ENCODE data around the gene MYOD1.

Gene MYOD1

GRCh38 chr11:17744151-17744940 is 25.0 kb downstream of the MYOD1 start:
- peaks cover 16% of the 10 kb centered on the region for H3K27me3 Mint-ChIP-seq
- no peak overlapping the region for H3K27ac Mint-ChIP-seq
- no peaks in the 10 kb centered on the region for H3K36me3 Mint-ChIP-seq
- no peaks in the 10 kb centered on the region for H3K4me1 Mint-ChIP-seq
- DNase-seq, result peak; percentile 8
- CTCF ChIA-PET, result interaction anchor here (2.6 kb wide), 1 partner anchor 14 kb away, joined by 8 read pairs; no protein-coding TSS in a partner anchor
- no peaks in the 10 kb centered on the region for H3K9me3 Mint-ChIP-seq
- H3K4me3 Mint-ChIP-seq, result no peak overlapping the region

- Mint-ChIP-seq H3K27ac (no peak overlapping the region), H3K36me3 (no peaks in the 10 kb centered on the region), H3K4me3 (no peak overlapping the region), H3K4me1 (no peaks in the 10 kb centered on the region), H3K9me3 (no peaks in the 10 kb centered on the region), H3K27me3 (peaks cover 16% of the 10 kb centered on the region)
- no peak for DNase-seq
- CTCF ChIA-PET, result no interaction called here
Measured at GRCh38 chr11:17745023-17745772, 25.8 kb downstream of the MYOD1 start.

- H3K27me3 Mint-ChIP-seq, result peaks cover 16% of the 10 kb centered on the region
- no peak overlapping the region for H3K4me3 Mint-ChIP-seq
- H3K9me3 Mint-ChIP-seq, result no peaks in the 10 kb centered on the region
- H3K4me1 Mint-ChIP-seq, result no peaks in the 10 kb centered on the region
- no peaks in the 10 kb centered on the region for H3K36me3 Mint-ChIP-seq
- DNase-seq, result no peak
- CTCF ChIA-PET, result interaction anchor here (1.1 kb wide), 1 partner anchor 15 kb away, joined by 5 read pairs; no protein-coding TSS in a partner anchor
- H3K27ac Mint-ChIP-seq, result no peak overlapping the region
Measured at GRCh38 chr11:17746096-17746495, 26.7 kb downstream of the MYOD1 start.

- Mint-ChIP-seq H3K27ac (no peak overlapping the region), H3K36me3 (no peaks in the 10 kb centered on the region), H3K4me3 (no peak overlapping the region), H3K9me3 (no peaks in the 10 kb centered on the region), H3K4me1 (no peaks in the 10 kb centered on the region), H3K27me3 (peaks cover 10% of the 10 kb centered on the region)
- DNase-seq, result no peak
- CTCF ChIA-PET, result no interaction called here
Measured at GRCh38 chr11:17747131-17747955, 28.0 kb downstream of the MYOD1 start.

GRCh38 chr11:17748044-17748443 is 28.7 kb downstream of the MYOD1 start:
- H3K9me3 Mint-ChIP-seq, result no peaks in the 10 kb centered on the region
- CTCF ChIA-PET, result no interaction called here

GRCh38 chr11:17748761-17749721 is 29.7 kb downstream of the MYOD1 start:
- H3K27ac Mint-ChIP-seq, result no peak overlapping the region
- no peaks in the 10 kb centered on the region for H3K9me3 Mint-ChIP-seq
- H3K27me3 Mint-ChIP-seq, result peaks cover 4% of the 10 kb centered on the region
- no peaks in the 10 kb centered on the region for H3K36me3 Mint-ChIP-seq
- CTCF ChIA-PET, result interaction anchor here (0.7 kb wide), 1 partner anchor 869 kb away, joined by 3 read pairs; no protein-coding TSS in a partner anchor
- no peaks in the 10 kb centered on the region for H3K4me1 Mint-ChIP-seq
- no peak overlapping the region for H3K4me3 Mint-ChIP-seq
- DNase-seq, result no peak

More at GRCh38 chr11:17748044-17748443, 28.7 kb downstream of the MYOD1 start:
- Mint-ChIP-seq H3K4me1 (no peaks in the 10 kb centered on the region), H3K4me3 (no peak overlapping the region), H3K27ac (no peak overlapping the region), H3K36me3 (no peaks in the 10 kb centered on the region), H3K27me3 (peaks cover 4% of the 10 kb centered on the region)
- DNase-seq, result no peak

GRCh38 chr11:17750013-17750800 is 30.8 kb downstream of the MYOD1 start:
- CTCF ChIA-PET, result interaction anchor here (0.7 kb wide), 1 partner anchor 870 kb away, joined by 3 read pairs; no protein-coding TSS in a partner anchor
- no peaks in the 10 kb centered on the region for H3K4me1 Mint-ChIP-seq
- no peak overlapping the region for H3K27ac Mint-ChIP-seq
- no peak for DNase-seq
- H3K4me3 Mint-ChIP-seq, result no peak overlapping the region
- H3K27me3 Mint-ChIP-seq, result peaks cover 4% of the 10 kb centered on the region
- no peaks in the 10 kb centered on the region for H3K36me3 Mint-ChIP-seq
- H3K9me3 Mint-ChIP-seq, result no peaks in the 10 kb centered on the region

GRCh38 chr11:17750801-17751165 is 31.4 kb downstream of the MYOD1 start:
- DNase-seq, result no peak
- Mint-ChIP-seq H3K4me3 (no peak overlapping the region), H3K4me1 (no peaks in the 10 kb centered on the region), H3K36me3 (no peaks in the 10 kb centered on the region), H3K27ac (no peak overlapping the region), H3K9me3 (no peaks in the 10 kb centered on the region), H3K27me3 (peaks cover 8% of the 10 kb centered on the region)
- CTCF ChIA-PET, result interaction anchor here (1.3 kb wide), 1 partner anchor 228 kb away, joined by 4 read pairs; no protein-coding TSS in a partner anchor

GRCh38 chr11:17751558-17751957 is 32.2 kb downstream of the MYOD1 start:
- no peak for DNase-seq
- Mint-ChIP-seq H3K9me3 (no peaks in the 10 kb centered on the region), H3K36me3 (no peaks in the 10 kb centered on the region), H3K4me3 (no peak overlapping the region), H3K27me3 (peaks cover 8% of the 10 kb centered on the region), H3K4me1 (no peaks in the 10 kb centered on the region), H3K27ac (no peak overlapping the region)
- CTCF ChIA-PET, result interaction anchor here (1.3 kb wide), 1 partner anchor 227 kb away, joined by 4 read pairs; no protein-coding TSS in a partner anchor

GRCh38 chr11:17752144-17752543 is 32.8 kb downstream of the MYOD1 start:
- Mint-ChIP-seq H3K4me1 (no peaks in the 10 kb centered on the region), H3K36me3 (no peaks in the 10 kb centered on the region), H3K27ac (no peak overlapping the region), H3K27me3 (peaks cover 8% of the 10 kb centered on the region), H3K4me3 (no peak overlapping the region), H3K9me3 (no peaks in the 10 kb centered on the region)
- CTCF ChIA-PET, result interaction anchor here (0.8 to 1.3 kb wide), 3 partner anchors 21 to 229 kb away, joined by 4 read pairs; no protein-coding TSS in a partner anchor
- DNase-seq, result no peak

GRCh38 chr11:17753153-17753552 is 33.8 kb downstream of the MYOD1 start:
- CTCF ChIA-PET, result no interaction called here
- no peak overlapping the region for H3K4me3 Mint-ChIP-seq
- H3K27me3 Mint-ChIP-seq, result peaks cover 8% of the 10 kb centered on the region
- no peaks in the 10 kb centered on the region for H3K36me3 Mint-ChIP-seq
- H3K9me3 Mint-ChIP-seq, result no peaks in the 10 kb centered on the region
- H3K27ac Mint-ChIP-seq, result no peak overlapping the region
- no peak for DNase-seq
- no peaks in the 10 kb centered on the region for H3K4me1 Mint-ChIP-seq

GRCh38 chr11:17753641-17754040 is 34.3 kb downstream of the MYOD1 start:
- no peak overlapping the region for H3K4me3 Mint-ChIP-seq
- no peak for DNase-seq

More at GRCh38 chr11:17753641-17754040, 34.3 kb downstream of the MYOD1 start:
- Mint-ChIP-seq H3K27ac (no peak overlapping the region), H3K36me3 (no peaks in the 10 kb centered on the region), H3K27me3 (peaks cover 8% of the 10 kb centered on the region), H3K9me3 (no peaks in the 10 kb centered on the region), H3K4me1 (no peaks in the 10 kb centered on the region)
- CTCF ChIA-PET, result no interaction called here
